GM19025 (cell line): Measurements from ENCODE around the gene WRNIP1.

ENCODE experiments used
- ATAC-seq: cut with Tn5 transposase; IDR thresholded peaks from one replicate; pipeline ENCODE4 v1.9.1; 2021; ENCODE audit warnings: mild to moderate bottlenecking, low read depth, moderate library complexity; ENCODE audit not compliant: unreplicated experiment

Gene WRNIP1

DNA sequence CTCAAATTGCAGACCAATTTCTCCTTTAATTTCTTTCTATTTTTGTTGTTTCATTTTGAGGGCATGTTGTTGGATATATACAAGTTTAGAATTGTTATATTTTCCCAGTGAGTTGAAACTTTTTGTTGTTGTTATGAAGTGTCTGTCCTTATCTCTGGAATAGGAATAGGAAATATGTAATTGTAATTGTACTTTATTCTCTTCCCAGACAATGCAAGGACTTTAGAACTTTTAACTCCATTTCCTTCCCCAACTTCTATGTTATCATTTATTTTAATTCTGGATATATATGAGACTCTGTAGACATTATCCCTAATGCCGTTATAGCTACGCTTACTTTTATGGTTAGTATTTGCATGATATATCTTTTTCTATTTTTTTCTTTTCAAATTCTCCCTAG, 64.1 kb downstream of the WRNIP1 start:
- ATAC-seq = no peak

DNA sequence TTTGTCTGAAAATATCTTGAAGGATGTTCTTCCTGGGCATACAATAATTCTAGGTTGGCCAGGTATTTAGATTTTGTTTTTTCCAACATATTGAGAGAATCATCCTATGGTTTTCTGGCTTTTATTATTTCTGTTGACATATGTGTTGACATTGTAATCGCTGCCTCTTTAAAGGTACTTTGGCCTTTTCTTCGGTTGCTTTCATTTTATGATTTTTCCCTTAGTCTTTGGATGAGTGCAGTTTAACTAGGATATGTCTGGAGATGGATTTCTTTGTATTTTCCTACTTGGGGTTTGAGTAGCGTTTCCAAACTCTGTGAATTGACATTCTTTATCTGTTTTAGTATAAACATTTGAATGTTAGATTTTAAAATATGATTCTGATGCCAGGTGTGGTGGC, 65.0 kb downstream of the WRNIP1 start:
- no peak for ATAC-seq

- no peak for ATAC-seq
These were observed 66.2 kb downstream of the WRNIP1 start for GRCh38 chr6:2831392-2831791.

GRCh38 chr6:2834262-2834661, 69.1 kb downstream of the WRNIP1 start:
- no peak for ATAC-seq
